Colon (tissue), 2 donors: Measurements from ENCODE around the gene AUTS2.

Experiments used
- FAIRE-seq: peaks from 2 replicates; lab custom pipeline; 2012; peaks lifted over from hg19 to GRCh38; lab: Jason Lieb, UNC
- donor health status: control.
- donor health status: control.

The AUTS2 gene

DNA sequence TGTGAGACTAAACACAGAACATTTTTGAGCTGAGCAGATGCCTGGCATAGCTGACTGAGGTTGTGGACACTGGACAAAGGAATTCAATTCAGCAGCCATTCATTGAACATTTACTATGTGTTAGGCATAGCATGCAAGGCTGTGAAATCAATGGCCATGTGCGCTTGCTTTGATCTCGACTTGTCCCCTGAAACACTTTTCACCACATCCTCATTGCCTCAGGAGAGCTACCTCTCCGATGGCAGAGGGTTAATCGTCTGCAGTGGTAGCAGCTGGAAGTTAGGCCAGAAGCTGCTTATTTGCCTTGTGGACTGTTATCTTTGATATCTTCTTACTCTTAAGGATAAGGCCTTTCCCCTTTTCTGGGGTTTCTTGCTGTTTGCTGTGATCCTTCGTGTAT, 297.8 kb downstream of the AUTS2 start:
- no peak for FAIRE-seq

DNA sequence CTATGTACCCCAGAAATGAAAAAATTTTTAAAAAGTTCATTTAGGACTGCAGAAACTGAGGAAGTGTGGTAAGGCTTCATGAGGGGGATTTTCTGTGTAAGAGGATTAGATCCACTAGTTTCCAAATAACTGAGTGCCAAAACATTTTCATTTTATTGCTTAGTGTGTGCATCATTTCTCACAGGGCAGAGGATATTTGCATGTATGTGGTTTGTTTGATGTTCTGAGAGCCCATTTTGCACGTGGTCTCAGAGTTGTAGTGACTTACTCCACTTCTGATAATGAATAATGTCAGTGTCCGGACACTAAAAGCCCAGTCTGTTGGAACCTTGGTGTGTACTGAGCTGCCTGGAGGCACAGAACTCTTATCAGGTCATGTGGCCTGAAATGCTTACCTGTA, 299.9 kb downstream of the AUTS2 start:
- no peak for FAIRE-seq

DNA sequence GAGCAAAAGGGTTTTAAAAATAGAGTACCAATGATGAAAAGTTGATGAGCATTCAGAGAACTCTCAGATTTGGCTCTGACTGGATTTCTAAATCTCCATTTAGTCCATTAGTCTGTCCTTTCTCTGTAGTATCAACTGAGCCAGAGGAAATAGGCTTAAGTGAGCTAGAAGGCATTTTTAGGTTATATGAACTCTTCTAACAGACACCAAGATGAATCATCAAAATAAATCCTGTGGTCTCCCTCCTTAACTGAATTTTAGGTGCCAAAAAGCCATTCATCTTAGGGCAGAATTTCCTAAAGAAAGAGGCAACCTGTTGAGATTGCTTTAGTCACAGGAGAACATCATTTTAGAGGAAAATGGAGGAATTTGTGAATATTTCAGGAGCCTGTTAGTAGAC, 305.1 kb downstream of the AUTS2 start:
- FAIRE-seq: no peak

DNA sequence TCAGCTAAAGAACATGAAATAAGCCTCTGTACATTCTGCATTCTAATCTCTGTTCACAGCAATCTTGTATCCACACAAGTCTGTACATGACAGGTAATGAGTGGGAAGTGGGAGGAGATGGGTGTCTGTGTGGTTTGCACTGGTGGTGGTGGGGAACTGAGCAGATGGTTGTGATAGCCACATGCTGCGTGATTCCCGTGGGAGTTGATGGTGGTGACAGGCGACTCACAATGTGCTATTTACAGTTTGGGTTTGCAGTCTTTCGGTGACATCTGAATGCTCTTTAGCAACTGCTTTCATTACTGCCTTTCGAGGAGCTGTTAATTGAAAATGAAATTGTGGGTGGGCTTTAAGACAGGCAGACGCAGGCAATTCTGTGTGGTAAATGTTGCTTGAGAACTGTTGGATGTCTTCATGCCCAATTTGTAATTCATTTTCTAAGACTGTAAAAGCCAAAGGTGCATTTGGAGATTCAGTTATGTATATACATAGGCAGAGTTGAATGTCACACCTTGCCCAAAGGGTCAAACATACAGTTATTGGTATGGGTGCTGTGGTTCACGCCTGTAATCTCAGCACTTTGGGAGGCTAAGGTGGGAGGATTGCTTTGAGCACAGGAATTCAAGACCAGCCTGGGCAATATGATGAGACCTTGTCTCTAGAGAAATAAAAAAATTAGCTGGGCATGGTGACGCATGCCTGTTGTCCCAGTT, 308.2 kb downstream of the AUTS2 start:
- no peak for FAIRE-seq

DNA sequence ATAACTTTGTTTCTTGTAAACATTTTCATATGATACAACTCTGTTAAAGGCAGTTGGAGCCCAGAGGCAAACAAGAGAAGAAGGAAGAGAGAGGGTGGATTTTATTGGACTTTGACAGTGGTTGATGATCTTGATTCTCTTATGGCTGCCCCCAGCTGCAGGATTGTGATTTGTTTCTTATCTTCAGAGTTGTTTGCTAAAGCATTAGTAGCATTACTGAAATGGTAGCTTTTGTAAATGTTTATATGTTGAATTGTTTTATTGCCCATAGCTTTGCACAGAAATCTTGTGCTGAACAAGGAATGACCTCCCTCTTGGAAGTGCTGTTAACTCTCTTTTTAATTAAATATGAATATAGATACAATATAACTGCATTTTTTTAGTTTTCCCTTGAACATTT, 309.4 kb downstream of the AUTS2 start:
- peak; percentile 31 for FAIRE-seq

DNA sequence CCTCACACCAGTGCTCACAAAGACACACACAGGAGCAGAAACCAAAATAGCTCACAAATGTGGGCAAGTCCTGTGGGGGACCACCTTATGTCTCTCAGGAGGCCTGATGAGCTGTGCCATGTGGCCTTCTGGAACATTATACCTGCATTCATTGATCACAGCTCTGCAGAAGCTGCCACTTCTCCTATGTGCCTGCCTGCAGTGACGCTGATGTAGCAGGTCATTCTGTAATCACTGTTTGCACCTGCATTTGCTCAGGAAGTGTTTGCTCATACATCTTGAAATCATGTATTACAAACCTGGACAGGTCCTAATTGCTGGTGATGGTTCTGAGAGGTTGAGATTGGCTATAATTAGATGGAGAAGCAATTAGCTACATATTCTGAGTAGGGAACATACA, 310.2 kb downstream of the AUTS2 start:
- FAIRE-seq: no peak

DNA sequence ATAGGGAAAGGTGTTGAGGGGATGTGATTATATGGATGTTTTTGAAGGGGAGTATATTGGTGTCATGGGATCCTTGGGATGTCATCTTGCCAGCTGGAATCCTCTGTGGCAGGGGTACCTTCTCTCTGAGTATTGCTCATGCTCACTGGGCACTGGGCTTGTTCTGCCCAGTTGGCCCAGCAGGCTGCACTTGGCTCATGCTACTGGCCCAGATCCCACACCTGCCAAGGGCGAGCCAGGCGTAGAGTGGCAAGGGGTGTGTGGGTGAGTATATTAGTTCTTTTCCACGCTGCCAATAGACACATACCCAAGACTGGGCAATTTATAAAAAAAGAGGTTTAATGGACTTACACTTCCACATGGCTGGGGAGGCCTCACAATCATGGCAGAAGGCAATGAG, 311.9 kb downstream of the AUTS2 start:
- no peak for FAIRE-seq

DNA sequence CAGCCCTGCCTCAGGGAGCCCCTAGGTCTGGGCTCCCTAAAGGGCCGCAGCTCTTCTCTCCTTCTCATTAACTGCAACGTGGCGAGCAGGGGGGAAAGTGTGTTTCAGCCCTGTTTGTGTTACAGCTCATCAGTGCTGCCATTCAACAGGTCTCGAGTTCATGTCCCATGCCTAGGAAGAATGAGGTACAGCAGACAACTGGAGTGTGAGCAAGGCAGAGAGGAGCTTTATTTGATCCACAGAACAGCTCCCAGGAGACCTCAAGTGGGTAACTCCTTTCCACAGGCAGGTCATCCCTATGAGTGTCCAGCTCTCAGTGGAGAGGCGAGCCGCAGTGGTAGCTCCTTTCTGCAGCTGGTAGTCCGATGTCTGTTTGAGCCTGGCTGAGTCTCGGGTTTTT, 313.1 kb downstream of the AUTS2 start:
- FAIRE-seq: no peak

DNA sequence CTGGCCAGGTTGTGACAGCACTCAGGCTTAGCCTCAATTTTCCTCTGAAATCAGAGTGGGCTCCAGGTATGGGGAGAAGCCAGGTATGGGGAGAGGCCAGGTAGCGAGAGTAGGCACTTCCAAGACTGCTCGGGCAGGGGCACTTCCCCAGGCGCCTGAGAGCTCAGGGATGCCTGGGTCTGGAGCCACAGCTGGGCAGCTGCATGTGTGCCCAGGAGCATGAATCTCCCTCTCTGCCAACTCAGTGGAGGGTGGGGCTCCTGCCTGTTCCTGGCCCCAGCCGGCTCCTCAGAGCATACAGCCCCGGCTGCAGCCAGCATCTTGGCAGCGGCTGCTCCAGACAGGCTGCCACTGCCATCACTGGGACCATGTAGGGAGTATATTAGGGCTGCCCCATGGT, 313.9 kb downstream of the AUTS2 start:
- FAIRE-seq: no peak

DNA sequence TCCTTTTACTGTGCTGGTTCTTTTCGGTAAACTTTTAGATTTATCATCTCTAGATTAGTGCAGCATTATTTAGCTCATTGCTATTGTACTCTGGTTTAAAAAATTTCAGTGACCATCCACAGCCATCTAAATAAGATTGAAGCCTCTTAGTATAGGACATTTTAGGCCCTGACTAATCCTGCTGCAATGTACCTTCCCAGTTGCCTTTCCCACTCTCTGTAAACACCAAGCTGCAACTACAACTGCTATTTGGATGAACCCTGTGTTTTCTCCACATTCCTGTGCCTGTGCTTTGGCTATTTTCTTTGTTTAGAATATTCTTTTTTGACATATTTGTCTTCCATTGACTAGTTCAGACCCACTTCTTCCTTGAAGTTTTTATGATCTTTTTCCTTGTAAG, 314.6 kb downstream of the AUTS2 start:
- no peak for FAIRE-seq

DNA sequence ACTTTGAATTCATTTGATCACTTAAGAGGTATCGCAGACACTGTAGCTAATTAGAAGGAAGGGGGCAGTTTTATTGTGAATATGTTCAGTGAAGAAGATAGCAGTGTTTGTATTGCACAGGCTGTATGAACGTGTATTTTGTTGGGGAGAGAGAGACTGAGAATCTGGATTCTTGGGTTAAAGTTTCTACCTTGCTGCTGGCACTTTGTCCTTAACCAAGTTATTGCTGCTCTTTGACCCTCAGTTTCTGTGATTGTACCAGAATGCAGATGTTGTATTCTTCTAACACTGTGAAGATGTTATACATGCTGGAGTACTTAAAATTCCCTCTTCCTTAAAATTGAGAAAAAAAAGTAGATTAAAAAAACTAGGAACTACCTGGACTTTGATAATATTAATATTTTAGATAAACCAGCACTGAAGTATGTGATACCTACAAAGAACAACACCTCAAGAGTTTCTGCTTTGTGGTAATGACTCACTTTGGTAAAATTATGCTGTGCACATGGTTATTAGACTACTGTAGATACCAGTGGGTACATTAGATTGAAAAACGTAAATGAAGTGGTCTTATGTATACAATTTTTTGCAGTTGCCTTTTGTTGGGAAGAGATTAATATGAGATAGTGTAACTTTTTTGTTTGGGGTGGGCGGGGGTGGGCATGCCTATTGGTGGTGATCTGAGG, 321.3 kb downstream of the AUTS2 start:
- no peak for FAIRE-seq

DNA sequence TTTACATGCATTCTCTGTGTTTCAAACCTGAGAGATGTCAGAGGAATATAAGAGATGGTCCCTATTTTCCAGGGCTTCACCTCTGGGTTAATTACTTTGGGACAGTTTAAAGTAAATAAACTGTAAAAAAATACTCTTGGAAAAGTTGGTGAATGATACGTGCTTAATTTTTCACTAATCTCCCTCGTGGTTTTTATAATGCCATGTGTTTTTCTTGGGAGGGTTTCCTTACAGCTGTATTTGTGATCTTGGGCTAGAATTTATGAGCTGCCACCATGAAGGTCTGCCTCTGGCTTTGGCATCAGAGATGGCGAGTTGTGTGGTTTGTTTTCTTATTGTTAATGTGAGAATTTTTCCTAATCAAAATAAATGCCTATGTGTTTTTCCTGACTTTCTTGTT, 322.5 kb downstream of the AUTS2 start:
- no peak for FAIRE-seq

DNA sequence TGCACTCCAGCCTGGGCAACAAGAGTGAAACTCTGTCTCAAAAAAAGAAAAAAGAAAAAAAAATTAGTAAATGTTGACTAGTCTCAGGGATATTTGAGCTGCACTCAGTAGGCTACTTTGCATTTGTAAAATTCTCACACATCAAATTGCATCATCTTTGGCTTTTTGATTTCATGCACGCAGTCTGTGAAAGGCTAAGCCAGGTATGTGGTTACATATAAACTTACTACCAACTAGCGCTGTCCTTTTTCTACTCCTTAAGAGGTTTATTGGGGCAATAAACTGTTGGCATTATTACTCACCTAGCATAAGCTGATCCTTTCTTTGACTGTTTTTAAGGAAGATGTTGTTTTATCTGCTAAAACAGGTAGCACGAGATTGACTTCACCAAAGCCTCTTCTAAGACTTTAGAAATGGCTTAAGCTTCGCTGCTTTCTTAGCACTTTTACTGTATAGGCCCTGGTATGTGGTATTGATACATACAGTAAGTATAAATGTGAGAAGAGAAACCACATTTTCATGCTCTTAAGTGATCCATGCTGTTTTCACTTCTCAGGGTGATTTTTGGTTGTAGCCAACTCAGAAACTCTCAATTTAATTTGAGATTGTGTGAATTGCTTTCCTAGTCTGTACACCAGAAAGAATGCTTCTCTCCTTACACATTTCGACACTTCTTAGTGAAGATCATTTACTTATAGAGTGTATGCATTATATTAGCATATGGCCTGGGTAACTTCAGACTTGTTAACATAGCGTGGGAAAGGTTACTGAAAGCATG, 323.9 kb downstream of the AUTS2 start:
- FAIRE-seq: no peak

DNA sequence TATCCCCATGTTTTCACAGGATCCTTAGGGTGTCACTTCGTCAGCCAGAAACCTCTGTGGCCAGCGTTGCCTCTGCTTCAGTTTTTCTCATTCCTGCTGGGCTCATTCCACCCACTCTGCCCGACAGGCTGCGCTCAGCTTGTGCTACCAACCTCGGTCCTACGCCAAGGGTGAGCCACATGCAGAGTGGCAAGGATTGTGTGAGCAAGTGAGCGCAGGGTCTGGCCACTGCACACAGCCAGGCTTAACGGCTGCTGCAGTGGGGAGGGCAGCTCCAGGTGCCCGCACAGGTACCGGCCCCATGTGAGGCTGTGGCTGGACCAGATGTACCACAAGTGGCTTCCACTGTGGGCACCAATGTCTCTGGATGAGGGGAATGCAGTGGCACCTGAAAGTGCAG, 329.2 kb downstream of the AUTS2 start:
- FAIRE-seq: no peak

DNA sequence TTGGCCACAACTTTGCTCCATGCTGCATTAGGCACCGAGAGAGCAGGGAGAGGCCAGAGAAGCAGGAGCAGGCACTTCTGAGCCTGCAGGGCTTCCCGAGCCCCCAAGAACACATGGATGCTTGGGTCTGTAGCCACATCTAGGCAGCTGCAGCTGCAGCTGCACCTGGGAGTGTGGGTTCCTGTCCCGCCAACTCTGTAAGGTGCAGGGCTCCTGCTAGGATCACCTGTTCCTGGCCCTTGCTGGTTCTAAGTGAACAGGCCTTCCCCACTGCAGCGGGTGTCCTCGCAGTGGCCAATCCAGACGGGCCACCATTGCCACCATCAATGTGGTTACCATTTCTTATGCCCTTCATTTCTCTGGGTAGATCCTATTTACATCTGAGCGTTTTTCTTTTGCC, 330.3 kb downstream of the AUTS2 start:
- no peak for FAIRE-seq

DNA sequence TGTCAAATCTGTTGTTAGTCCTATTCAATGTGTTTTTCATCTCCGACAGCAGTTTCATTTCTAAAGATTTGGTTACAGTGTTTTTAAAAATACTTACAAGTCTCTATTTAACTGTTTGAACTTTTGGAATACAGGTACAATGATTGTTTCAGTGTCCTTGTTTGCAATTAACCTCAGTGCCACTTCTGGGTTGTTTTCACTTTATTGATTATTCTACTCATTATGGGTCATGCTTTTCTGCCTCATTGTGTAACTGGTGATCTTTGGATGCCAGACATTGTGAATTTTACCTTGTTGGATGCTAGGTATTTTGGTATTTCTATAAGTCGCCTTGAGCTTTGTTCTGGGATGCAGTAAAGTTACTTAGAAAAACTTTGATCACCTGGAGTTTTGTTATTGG, 331.3 kb downstream of the AUTS2 start:
- no peak for FAIRE-seq

DNA sequence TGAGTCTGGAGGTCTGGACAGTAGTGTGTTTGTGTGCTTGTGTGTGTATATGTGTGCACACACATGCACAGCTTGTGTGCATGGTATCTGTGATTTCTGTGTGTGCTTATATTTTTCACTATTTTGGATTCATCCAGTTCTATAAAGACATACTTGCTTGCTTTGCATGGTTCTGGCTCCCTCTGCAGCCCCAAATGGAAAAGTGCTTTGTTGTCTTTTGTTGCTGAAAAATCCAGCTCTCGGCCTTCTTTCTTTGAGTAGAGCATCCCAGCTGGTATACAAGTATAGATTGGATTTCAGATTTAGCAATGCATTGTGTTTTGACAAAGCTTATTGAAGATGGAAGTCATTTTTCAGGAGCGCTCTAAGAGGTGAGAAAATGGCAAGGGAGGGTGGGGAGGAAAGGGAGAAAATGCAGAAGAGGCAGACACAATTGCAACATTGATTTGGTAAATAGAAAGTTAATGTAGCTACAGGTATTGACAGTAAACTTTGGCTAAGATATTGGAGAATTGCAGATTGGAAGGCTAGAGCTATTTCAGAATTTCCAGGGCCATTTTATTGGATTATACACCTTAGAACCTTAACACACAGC, 333.9 kb downstream of the AUTS2 start:
- no peak for FAIRE-seq

DNA sequence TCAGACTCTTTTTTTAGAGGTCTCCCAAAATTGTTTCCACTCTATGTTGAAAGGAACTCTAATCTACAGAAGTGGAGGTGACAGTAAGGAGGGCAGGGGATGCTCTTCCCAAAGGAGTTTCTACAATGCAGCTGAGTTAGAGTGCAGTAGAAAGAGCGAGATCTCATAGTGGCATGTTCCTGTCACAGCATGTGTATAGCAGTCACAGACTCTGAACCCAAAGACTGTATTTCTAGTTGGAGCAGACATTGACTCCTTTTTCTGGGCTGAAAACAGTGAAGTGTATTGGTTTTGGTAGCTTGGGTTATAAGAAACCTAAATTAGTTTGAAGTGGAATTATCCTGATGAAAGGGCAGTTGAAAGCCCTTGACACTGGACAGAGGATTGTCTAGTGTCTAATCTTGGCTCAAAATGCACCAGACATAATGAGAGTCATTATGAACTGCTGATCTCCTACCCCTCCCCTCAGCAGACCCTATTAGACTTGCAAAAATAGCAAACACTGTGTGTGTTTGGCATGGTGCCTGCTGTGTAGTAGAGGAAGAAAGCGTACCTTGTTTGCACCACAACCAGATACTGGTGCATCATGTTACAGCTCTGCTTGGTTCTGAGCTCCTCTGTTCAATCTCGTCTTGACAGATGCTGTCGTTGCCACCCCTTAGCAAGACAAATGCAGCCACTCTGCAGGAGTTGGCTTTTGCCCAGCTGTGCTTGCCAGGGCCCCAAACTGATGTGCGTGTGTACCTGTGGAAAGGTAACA, 336.0 kb downstream of the AUTS2 start:
- no peak for FAIRE-seq

DNA sequence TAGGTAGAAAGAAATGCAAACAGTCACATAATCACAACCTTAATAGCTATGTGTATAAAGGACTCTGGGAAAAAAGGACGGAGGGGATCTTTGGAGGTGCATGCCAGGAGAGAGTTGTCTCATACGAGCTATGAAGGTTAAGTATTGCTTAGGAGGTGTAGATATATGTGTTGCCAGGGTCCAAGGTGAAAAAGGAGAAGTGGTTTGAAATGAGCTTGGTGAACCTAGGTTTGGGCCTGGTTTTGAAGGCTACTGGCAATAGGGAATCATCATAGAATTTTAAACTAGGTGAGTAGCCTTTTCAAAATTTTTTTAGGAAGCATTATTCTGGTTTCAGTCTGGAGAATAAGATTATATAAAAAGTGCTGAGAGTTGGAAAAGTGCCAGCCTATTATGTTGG, 336.8 kb downstream of the AUTS2 start:
- no peak for FAIRE-seq

DNA sequence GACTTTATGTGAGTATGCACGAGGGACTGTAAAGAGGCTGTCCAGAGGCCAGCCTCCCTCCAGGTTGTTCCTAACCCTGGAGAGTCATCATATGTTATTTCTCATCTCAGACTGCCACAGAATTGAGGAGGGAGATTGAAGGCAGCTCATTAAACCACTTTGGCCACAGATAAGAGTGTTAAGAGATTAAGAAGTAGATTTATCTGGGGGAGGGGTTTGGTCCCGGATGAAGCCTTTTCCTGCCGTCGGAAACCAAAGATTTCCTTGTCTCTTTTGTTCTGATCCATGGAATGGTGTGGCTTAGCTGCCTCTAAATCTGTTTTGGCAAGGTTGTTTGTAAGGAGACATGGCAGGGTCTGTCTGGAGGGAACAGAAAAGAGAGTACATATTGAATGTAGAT, 338.8 kb downstream of the AUTS2 start:
- no peak for FAIRE-seq

DNA sequence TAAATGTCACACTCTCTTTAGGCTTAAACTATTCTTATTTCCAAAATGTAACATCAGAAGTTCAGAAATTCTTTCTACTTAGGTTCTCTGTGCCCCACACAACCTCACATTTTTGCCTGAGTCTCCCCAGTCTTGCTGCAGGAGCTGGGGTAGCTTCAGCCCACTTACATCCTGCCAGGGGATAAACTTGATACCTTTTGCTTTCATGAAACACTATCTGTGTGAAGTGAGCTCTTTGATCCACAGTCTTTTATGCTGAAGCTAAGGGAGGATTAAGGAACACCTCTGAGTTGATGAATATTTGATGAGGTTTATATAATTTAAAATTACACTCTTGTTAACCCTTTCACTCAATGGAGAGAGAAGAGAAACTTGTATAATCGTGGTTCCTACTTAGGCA, 341.0 kb downstream of the AUTS2 start:
- FAIRE-seq: no peak

DNA sequence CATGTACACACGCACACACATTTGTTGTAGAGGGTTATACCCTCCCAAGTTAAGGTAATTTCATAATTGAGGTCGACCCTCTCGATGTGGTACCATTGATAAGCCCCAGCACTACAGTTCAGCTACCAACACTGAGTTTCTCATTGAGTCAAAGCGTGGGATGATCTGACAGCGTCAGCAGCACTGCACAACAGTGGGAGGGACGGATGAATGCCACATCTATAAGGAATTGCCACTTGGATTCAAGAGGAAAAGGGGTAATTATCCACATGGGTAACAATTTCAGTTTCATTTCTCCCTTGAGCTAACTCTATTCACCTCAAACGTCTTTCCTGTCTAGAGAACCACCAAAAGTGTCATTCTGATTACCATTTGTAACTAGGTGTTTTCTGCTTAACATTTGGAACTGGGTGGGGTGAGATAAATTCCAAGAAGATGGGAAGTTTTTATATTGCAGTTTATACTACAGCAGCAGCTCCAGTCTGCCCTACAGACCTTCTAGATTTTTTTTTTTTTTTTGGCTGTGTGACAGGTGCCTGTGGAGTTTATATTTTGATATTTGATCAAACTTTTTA, 342.9 kb downstream of the AUTS2 start:
- no peak for FAIRE-seq
